Heart left ventricle (tissue), 13 donors: ENCODE measurements around the gene AACS.

Experiments used
- POLR2A ChIP-seq, 2 donors: fragments of 450-650 bp; IDR thresholded peaks; one replicate each; pipeline ENCODE4 v1.6.1; 2017; ENCODE audit warnings: antibody characterized with exemption in 2 of 2, mild to moderate bottlenecking in 2 of 2, moderate library complexity in 2 of 2
- TF ChIP-seq, protein P1 (sequence below), 12 donors: fragments of 200-600 bp; sonication (generic) in 4 of 12; IDR thresholded peaks; one replicate each; pipeline versions ENCODE4 v1.5.0 to v1.8.0; 2018 to 2022; ENCODE audit warnings: antibody characterized with exemption in 12 of 12, mild to moderate bottlenecking in 5 of 12
- donor health status: ischemic (EF 13 %, LVEDD 7.1; RV severe dilation, severe dysfunction).
- donor health status: DM: no; HTN: yes; CAD: no.
- donor health status: DM: no; HTN: no; CAD: no.
- donor health status: ischemic (EF 25% LVEDD 6.9; RV normal size, moderate dysfunction).
- donor health status: ischemic (EF 25% LVEDD 5.7; RV mildly dilated, moderate dysfunction).
- donor health status: ischemic (EF 35%, LVEDD 5.7; RV mildly dilated, moderate dysfunction).
- donor health status: nonischemic (EF 11% LVEDD 7.7; RV severe dilation, severe dysfunction).
- donor health status: DM: yes; HTN: yes; CAD: no.
- donor health status: PGD.
- donor health status: ischemic (EF 29% LVEDD 5.4; RV normal size, mild dysfunction).
- donor health status: nonischemic (EF 23%, LVEDD 6.1; RV moderate dilation, normal function).

- TF ChIP-seq, protein P1, sequence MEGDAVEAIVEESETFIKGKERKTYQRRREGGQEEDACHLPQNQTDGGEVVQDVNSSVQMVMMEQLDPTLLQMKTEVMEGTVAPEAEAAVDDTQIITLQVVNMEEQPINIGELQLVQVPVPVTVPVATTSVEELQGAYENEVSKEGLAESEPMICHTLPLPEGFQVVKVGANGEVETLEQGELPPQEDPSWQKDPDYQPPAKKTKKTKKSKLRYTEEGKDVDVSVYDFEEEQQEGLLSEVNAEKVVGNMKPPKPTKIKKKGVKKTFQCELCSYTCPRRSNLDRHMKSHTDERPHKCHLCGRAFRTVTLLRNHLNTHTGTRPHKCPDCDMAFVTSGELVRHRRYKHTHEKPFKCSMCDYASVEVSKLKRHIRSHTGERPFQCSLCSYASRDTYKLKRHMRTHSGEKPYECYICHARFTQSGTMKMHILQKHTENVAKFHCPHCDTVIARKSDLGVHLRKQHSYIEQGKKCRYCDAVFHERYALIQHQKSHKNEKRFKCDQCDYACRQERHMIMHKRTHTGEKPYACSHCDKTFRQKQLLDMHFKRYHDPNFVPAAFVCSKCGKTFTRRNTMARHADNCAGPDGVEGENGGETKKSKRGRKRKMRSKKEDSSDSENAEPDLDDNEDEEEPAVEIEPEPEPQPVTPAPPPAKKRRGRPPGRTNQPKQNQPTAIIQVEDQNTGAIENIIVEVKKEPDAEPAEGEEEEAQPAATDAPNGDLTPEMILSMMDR (IDR thresholded peaks at IDR 0.05), result no peak
- TF ChIP-seq POLR2A (IDR thresholded peaks at IDR 0.05), result no peak
Observed at GRCh38 chr12:125081427-125081826, 16.2 kb downstream of the AACS start.
